Activated naive CD4-positive, alpha-beta T cell treated with anti-CD3 and anti-CD28 coated beads, Interleukin-2, amount 50 U/mL, for 72 hours (primary cell): ENCODE data around the gene UBE2G1. TPM values are rescaled to one million over a fixed set of nuclear protein-coding genes. Genes with fewer than 3 reads are reported as not detected.
A peak's percentile ranks its signal among the peaks of the same experiment; 100 is the strongest.

Experiments
- ATAC-seq, 2 donors: fragments of 150-1000 bp; cut with Tn5 transposase; 2 replicates each; pipeline ENCODE4 v1.10.0; 2021; ENCODE audit warnings: mild to moderate bottlenecking in 2 of 2, moderate library complexity in 2 of 2
- DNase-seq, 2 donors: peaks; one replicate each; pipeline ENCODE4 v3.0.0; 2021 to 2022; ENCODE audit warnings: low spot score in 2 of 2
- H3K27ac Mint-ChIP-seq, 2 donors: one replicate each; pipeline ENCODE4 v1.8.0; 2022; ENCODE audit warnings: mild to moderate bottlenecking in 2 of 2, mixed read lengths in 2 of 2
- H3K36me3 Mint-ChIP-seq, 2 donors: one replicate each; pipeline ENCODE4 v1.8.0; 2022; ENCODE audit warnings: mixed read lengths in 2 of 2
- H3K9me3 Mint-ChIP-seq, 2 donors: one replicate each; pipeline ENCODE4 v1.8.0; 2022; ENCODE audit warnings: mixed read lengths in 2 of 2
- total RNA-seq, 2 donors: library from RNA; stranded (reverse); gene quantifications; one replicate each; pipeline ENCODE4 v1.2.3, GENCODE V29; 2022

Gene UBE2G1
- total RNA-seq, 2 donors from 2014 or later: 57.9 to 68.1 TPM

DNA sequence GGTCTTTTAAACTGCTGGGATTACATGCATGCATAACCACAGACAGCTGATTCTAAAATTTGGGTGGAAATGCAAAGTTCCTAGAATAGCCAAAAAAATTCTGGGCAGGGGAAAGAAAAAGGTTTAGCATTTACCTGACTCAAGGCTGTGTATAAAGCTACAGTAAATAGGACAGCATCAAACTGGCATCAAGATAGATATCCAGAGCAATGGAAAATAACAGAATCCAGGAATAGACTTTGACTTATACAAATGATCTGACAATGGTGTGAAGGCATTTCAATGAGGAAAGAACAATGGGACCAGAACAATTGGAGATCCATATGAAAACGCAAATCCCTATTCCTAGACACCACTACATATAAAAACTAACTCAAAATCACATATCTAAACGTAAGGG lies 115.6 kb downstream of the UBE2G1 start:
- no peak overlapping the region for H3K27ac Mint-ChIP-seq

DNA sequence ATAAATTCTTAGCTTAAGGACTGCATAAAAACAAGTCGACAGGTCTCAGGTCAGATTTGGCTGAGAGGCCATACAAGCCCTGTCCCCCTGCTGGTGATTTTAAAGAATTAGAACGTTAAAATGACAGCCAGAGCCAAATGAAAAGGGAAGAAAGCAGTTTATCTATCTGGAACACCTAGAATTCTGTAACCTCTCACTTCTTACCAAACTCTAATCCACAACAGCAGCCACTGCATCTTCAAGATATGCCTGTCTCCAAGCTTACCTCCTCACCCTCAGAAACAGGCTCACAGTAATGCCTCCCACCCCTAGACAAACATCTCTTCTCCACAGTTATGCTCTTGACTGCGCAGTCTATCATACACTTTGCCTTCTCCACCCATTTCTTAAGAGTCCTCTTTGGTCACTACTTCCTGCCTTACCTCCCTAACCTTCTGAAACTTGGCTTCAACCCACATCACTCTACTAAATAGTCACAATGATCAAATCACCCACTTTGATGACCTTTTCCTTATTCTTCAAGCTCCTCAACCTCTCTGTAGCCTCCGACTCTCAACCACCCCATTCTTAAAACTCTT lies 116.9 kb downstream of the UBE2G1 start:
- ATAC-seq (peak in 1 of 2 donors; percentile 29), DNase-seq (no peak)
- Mint-ChIP-seq H3K27ac (no peak overlapping the region), H3K36me3 (no peaks in the 10 kb centered on the region), H3K9me3 (no peaks in the 10 kb centered on the region)

More for the DNA sequence above, 115.6 kb downstream of the UBE2G1 start:
- no peak for DNase-seq
- Mint-ChIP-seq H3K36me3 (no peaks in the 10 kb centered on the region), H3K9me3 (no peaks in the 10 kb centered on the region)
- no peak for ATAC-seq

DNA sequence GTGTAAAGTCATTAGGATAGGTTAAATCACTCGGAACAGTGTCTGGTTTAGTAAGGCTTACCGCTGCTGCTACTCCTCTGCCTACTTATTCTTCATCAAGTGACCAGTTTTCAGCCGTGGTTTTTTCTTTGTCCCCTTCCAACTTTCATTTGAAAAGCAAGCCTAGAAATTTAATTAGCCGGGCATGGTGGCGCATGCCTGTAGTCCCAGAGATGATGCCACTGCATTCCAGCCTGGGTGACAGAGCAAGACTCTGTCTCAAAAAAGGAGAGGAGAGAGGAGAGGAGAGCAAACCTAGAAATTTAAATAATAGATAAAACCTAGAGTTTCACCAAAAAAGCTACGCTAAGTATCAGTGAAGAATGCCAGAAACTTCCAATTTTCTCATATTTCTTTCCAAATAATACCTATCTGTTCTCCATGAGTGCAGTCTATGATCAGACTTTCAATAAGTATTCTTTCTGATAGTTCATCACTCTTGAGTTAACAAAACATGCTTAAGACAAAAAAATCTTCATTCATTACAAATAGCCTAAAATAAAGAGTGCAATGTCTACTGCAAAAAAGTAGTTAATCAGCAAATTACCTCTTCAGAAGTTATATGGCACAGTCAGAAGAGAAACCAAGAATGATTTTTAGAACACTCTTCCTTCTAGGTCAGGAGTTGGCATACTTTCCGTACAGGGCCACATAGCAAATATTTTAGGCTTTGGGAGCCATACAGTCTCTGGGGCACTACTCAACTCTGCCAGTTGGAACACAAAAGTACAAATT lies 117.8 kb downstream of the UBE2G1 start:
- Mint-ChIP-seq H3K36me3 (no peaks in the 10 kb centered on the region), H3K27ac (no peak overlapping the region), H3K9me3 (no peaks in the 10 kb centered on the region)
- ATAC-seq (no peak), DNase-seq (no peak)

DNA sequence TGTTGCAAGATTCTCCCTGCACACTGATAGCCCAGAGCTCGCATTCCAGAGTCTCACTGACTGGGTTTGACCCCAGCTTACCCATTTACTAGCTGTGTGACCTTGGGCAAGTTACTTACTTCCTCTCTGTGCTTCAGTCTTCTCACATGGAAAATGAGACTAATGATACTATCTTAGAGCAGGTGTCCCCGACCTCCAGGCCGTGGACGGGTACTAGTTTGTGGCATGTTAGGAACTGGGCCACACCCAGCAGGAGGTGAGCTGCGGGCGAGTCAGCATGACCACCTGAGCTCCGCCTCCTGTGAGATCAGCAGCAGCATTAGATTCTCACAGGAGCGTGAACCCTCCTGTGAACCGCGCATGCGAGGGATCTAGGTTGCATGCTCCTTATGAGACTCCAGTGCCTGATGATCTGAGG lies 118.5 kb downstream of the UBE2G1 start:
- no peaks in the 10 kb centered on the region for H3K9me3 Mint-ChIP-seq
- DNase-seq (no peak), ATAC-seq (peak in 1 of 2 donors; percentile 13)
- H3K36me3 Mint-ChIP-seq: no peaks in the 10 kb centered on the region
- H3K27ac Mint-ChIP-seq: no peak overlapping the region

DNA sequence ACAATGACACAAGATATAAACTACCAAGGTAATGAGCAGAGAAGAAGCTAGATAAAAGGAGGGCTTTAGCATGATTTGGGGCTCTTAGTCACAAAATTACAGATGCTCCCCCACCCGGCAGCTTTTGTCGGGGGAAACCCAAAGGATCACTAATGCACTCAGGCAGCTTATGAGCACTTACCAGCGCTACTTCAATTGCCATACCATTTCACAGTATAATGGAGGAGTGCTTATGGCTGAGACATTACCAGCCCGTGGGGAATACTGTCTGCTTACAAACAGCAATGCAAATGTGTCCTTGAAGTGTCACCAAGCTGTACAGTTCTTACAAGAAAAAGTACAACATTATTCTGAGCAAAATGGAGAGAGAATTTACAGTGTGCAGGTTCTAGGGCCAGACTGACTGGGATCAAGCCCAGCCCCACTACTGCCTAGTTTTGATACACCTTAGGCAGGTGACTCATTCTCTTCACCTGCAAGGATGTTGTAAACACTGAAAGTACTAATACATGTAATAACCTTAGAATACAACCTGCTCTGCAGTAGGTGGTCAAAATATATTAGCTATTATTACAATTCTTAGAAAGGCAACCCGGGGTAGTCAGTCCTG lies 119.0 kb downstream of the UBE2G1 start:
- ATAC-seq (no peak), DNase-seq (no peak)
- Mint-ChIP-seq H3K27ac (no peak overlapping the region), H3K36me3 (no peaks in the 10 kb centered on the region), H3K9me3 (no peaks in the 10 kb centered on the region)

DNA sequence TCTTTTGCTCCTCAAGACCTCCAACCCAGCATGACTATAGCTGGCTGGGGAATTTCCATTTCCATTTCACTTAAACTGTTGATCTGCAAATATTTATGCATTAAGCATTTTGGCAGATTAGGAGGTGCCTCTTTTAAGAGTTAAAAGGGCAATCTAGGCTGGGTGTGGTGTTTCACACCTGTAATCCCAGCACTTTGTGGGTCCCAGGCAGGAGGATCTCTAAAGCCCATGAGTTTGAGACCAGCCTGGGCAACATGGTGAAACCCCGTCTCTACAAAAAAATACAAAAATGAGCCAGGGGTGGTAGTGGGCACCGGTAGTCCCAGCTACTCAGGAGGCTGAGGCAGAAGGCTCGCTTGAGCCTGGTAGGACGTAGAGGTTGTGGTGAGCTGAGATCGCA lies 119.8 kb downstream of the UBE2G1 start:
- H3K27ac Mint-ChIP-seq: no peak overlapping the region
- H3K36me3 Mint-ChIP-seq: no peaks in the 10 kb centered on the region
- ATAC-seq: no peak
- H3K9me3 Mint-ChIP-seq: no peaks in the 10 kb centered on the region
- no peak for DNase-seq

DNA sequence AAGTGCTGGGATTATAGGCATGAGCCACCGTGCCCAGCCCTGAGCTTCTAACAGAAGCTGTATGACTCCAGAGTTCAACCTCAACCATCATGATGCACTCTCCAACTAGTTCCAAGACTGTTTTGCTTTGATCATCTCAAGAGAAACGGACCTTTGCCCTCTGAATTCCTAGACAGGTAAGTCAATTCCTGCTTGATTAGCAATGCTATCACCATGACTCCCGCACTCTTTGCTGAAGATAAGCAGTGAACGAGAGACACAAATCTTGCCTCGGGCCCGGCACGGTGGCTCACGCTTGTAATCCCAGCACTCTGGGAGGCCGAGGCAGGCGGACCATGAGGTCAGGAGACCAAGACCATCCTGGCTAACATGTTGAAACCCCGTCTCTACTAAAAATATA lies 124.9 kb downstream of the UBE2G1 start:
- Mint-ChIP-seq H3K9me3 (no peaks in the 10 kb centered on the region), H3K27ac (no peak overlapping the region), H3K36me3 (no peaks in the 10 kb centered on the region)
- no peak for ATAC-seq
- no peak for DNase-seq

DNA sequence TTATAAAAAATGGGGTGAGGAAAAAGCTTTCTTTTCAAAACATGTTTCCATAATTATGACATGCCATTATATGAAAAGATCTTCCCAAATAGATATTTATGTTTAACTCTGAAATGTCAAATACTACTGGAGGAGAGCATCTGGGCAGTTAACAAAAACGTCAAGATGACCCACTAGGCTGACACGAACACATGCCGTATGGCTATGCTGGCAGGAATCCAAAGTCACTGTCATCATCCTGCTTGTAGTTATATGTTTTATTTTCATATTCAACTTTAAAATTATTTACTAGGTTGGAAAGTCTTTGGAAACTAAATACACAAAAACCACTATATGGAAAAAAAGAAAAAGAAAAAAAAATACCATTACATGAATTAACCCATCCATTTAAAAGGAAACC lies 130.0 kb downstream of the UBE2G1 start:
- no peak for ATAC-seq
- H3K36me3 Mint-ChIP-seq: peaks cover 0 to 6% of the 10 kb centered on the region in 2 donors
- H3K9me3 Mint-ChIP-seq: no peaks in the 10 kb centered on the region
- H3K27ac Mint-ChIP-seq: no peak overlapping the region
- no peak for DNase-seq

DNA sequence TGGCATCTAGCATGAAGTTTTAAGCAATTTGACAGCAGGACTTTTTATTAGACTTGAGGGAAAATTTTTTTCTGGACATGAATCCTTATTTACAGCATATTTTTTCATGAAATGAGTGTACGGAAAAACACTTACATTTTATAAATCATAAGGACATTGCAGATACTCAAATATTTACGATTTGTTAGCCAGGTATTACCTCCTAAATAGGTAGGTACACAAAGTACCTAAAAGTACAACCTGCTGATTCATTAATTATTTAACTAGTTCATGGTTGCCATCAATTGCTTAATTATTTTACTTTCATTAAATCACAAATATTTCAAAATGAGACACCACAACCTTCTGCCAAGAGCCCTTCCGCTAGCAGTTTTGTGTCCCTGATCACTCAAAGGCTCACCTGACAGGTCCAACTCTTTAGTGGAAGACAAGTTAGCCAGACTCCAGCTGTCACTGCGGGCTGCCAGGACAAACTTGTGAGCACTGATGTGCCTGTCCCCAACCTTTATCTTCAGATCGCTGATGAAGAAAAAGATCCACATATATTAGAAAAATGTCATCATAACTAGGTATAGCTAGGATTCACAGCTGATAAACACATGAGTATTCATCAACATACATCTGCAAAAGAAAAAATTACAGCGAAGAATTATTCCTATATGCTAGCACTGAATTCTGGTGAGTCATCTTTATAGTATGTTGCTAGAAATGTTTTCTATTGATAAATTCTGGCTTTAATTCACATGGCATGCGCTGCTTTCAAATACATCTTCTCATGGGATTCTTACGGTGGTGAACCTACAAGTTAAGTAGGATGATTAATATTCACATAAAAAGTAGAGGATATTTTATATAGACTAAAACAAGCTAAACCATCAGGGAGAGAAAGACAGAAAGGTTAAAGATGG lies 130.8 kb downstream of the UBE2G1 start:
- no peaks in the 10 kb centered on the region for H3K9me3 Mint-ChIP-seq
- DNase-seq (no peak), ATAC-seq (no peak)
- peaks cover 0 to 6% of the 10 kb centered on the region in 2 donors for H3K36me3 Mint-ChIP-seq
- no peak overlapping the region for H3K27ac Mint-ChIP-seq

DNA sequence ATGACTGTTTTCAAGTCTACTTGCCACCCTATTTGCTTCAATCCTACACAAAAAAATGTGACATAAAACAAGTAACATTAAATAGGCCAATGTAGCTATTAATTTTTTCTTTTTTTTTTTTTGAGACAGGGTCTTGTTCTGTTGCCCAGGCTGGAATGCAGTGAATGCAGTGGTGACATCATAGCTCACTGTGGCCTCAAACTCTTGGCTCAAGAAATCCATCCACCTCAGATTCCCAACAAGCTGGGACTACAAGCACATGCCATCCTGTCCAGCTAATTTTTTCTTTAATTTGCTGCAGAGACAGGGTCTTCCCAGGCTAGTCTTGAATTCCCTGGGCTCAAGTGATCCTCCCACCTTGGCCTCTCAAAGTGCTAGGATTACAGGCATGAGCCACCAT lies 132.1 kb downstream of the UBE2G1 start:
- Mint-ChIP-seq H3K36me3 (peaks cover 0 to 6% of the 10 kb centered on the region in 2 donors), H3K27ac (no peak overlapping the region), H3K9me3 (no peaks in the 10 kb centered on the region)
- no peak for DNase-seq
- ATAC-seq: no peak

DNA sequence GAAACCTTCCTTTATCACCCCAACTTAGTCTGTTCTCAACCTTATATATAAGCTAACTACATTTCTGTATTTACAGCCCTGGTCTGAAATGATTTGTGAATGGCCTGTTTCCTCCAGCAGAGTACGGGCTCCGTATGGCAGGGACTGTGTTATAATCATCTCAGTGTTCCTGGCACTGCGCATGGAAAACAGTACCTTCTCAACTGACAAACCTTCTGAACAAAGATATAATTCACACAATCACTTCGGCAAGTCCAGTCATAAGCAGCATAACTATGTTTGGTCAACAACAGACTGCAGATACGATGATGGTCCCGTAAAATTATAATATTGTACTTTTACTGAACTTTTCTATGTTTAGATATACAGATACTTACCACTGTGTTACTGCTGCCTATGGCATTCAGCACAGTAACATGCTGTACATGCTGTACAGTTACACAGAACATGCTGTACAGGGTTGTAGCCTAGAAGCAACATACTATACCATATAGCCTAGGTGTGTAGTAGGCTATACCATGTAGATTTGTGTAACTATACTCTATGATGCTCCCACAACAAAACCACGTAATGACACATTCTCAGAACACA lies 132.7 kb downstream of the UBE2G1 start:
- Mint-ChIP-seq H3K36me3 (peaks cover 0 to 6% of the 10 kb centered on the region in 2 donors), H3K9me3 (no peaks in the 10 kb centered on the region), H3K27ac (peak overlapping the region in 1 of 2 donors; percentile 58)
- ATAC-seq (no peak), DNase-seq (no peak)

DNA sequence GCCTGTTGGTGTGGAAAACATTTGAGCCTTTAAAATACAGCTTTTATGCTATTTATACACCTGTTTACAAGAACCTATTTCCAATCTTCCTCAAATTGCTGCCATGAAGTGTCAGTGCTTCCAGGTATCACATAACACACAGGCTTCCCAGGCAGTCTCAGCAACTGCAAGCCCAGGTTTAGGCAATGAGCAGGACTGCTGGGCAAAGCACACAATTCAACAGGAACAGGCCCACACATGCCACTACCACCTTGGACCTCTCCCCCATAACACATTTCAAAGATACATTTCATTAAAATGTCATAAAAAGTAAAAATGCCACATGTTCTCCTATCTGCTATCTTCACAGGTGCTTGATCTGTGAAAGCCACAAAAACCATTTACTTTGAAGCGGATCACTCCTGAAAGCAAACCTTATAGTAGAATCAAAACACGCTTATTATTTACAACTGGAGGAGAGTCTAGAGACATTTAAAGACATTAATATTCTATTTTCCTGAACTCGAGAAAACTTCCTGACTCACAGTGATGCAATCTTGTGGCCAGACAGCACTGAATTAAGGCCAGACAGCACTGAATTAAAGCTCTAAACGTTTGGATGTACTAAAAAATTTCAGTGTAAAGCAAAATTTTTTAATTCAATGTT lies 134.2 kb downstream of the UBE2G1 start:
- ATAC-seq (no peak), DNase-seq (no peak)
- no peaks in the 10 kb centered on the region for H3K9me3 Mint-ChIP-seq
- peak overlapping the region in 1 of 2 donors; percentile 26 for H3K27ac Mint-ChIP-seq
- peaks cover 0 to 6% of the 10 kb centered on the region in 2 donors for H3K36me3 Mint-ChIP-seq

DNA sequence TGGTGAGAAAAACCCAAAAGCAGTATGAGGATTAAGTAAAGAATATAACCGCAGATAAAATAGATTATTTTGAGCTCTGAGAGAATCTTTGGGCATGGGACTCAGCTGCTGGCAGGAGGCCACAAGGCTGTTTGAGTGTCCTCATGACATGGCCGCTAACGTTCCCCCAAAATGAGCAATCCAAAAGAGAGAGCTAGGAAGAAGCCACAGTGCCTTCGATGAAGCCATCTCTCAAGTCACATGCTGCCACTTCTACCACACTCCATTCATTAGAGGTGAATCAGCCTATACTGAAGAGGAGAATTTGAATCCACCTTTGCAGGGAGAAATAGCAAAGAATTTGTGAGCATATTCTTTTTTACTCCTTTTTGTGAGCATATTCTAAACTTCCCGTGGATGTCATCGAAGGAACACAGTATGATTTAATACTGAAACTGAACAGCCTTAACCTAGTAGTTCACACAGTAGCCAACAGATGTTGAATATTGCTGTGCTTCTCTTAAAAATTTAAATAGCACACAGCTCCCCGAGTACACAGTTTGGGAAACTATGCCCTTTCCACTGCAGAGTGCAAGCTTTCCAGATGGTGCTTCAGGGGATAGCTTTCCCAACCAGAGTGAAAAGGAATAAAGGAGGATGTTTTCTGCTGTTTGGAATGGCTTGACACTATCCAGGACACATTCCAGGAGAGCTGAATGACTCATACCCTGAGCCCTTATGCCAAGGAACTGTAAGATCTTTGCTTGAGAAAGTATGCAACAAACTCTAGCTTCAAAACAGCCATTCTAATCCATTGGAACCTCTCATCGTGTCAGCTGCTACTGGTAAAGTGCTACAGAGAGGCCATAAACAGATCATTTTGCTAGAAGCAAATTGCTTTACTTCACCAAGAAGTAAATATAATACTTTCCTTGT lies 136.6 kb downstream of the UBE2G1 start:
- ATAC-seq (no peak), DNase-seq (no peak)
- Mint-ChIP-seq H3K9me3 (no peaks in the 10 kb centered on the region), H3K36me3 (peaks cover 0 to 6% of the 10 kb centered on the region in 2 donors), H3K27ac (no peak overlapping the region)

DNA sequence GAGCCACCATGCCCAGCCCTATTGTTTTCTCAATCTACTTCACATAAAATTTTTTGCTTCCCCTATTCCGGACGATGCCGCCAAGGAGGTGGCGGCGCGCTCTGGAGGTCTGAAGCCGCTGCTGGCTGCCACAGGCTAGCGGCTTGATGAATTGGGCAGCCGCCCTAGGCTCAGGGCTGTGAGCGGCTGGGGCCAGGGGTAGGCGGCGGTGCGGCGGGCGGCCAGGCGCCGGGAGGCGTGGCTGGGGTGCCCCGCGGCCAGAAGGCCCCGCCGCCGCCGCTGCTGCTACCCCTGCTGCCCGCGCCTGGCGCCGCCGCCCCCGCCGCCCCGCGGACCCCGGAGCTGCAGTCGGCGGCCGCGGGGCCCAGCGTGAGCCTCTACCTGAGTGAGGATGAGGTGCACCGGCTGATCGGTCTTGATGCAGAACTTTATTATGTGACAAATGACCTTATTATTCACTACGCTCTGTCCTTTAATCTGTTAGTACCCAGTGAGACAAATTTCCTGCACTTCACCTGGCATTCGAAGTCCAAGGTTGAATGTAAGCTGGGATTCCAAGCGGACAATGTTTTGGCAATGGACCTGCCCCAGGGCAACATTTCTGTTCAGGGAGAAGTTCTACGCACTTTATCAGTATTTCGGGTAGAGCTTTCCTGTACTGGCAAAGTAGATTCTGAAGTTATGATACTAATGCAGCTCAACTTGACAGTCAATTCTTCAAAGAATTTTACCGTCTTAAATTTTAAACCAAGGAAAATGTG lies 144.4 kb downstream of the UBE2G1 start:
- ATAC-seq (no peak), DNase-seq (no peak)
- H3K27ac Mint-ChIP-seq: no peak overlapping the region
- H3K36me3 Mint-ChIP-seq: peaks cover 0 to 6% of the 10 kb centered on the region in 2 donors
- no peaks in the 10 kb centered on the region for H3K9me3 Mint-ChIP-seq
